H1 (cell line): ENCODE results near the gene OVCH1. TPM values are rescaled to one million over a fixed set of nuclear protein-coding genes. Genes with fewer than 3 reads are reported as not detected.

ENCODE experiments used
- CHD1 ChIP-seq: IDR thresholded peaks from 2 replicates; pipeline ENCODE4 v1.6.1; 2012; ENCODE audit warnings: low read depth, low read length, improper control_type of control experiment
- EP300 ChIP-seq, 2 experiments: IDR thresholded peaks; 1 replicate in 1 of 2; 2 replicates in 1 of 2; pipeline ENCODE4 v1.6.1; 2011 to 2012; ENCODE audit warnings: low read depth in 2 of 2, low read length in 2 of 2, mild to moderate bottlenecking in 2 of 2, borderline replicate concordance in 1 of 2, inconsistent platforms in 1 of 2, moderate library complexity in 1 of 2
- KDM4A ChIP-seq: IDR thresholded peaks from one replicate; pipeline ENCODE4 v1.7.1; 2012; ENCODE audit warnings: low read depth, mild to moderate bottlenecking, moderate library complexity, low read length, inconsistent platforms; ENCODE audit not compliant: severe bottlenecking
- POLR2A ChIP-seq, 2 experiments: IDR thresholded peaks; 1 replicate in 1 of 2; 2 replicates in 1 of 2; pipeline ENCODE4 v1.6.1; 2011; ENCODE audit warnings: low read depth in 2 of 2, low read length in 2 of 2, mild to moderate bottlenecking in 2 of 2; ENCODE audit errors: control extremely low read depth in 1 of 2
- polyA plus RNA-seq, 7 experiments: library from polyadenylated mRNA; depleted of rRNA in 3 of 7; stranded (reverse) in 5 of 7; unstranded in 2 of 7; fragments of >200 nt in 5 of 7; fragments of 200-250 nt in 2 of 7; gene quantifications; 1 replicate in 5 of 7; 2 replicates in 1 of 7; 4 replicates in 1 of 7; pipeline versions ENCODE4 v1.2.1 to v1.2.3, GENCODE V29; 2011 to 2013; ENCODE audit warnings: missing spikeins in 2 of 7, mixed read lengths in 2 of 7
- total RNA-seq: library from RNA; stranded (reverse); fragmentation: NEBNext Ultra II Directional; extraction: Animal tissue kit (Norgen Biotek cat#: 25700); gene quantifications from 2 replicates; pipeline ENCODE4 v1.2.1, GENCODE V29; 2021

OVCH1 gene
- total and polyA plus RNA-seq, 2 of the 8 experiments (the other 6 are each of a cell fraction or from before 2014, with no cell fraction given), result 0.07 TPM; not detected in 1

GRCh38 chr12:29431513-29431912 lies 66.0 kb downstream of the OVCH1 start (continued):
- TF ChIP-seq KDM4A (no peak), CHD1 (no peak), POLR2A (IDR thresholded peaks at IDR 0.05; ENCODE audit: control extremely low read depth in 1 of 2, low read depth in 2 of 2, low read length in 2 of 2) (no peak), EP300 (IDR thresholded peaks at IDR 0.05; ENCODE audit: borderline replicate concordance in 1 of 2, low read depth in 2 of 2, low read length in 2 of 2) (no peak)
